T-helper 2 cell treated with Interferon-gamma antibody and Interleukin-4, amounts not matched to agents 5 μg/mL and 100 μg/mL, for 36 hours (primary cell): ENCODE data around the gene KRTAP1-5.
"Not testable (repeated sequence)": the region's sequence is repeated elsewhere in the genome, so short reads cannot be mapped to it uniquely, and the experiment has no call there.

ENCODE experiments used
- DNase-seq: peaks from one replicate; pipeline ENCODE4 v3.0.0; 2021; ENCODE audit warnings: low spot score
- H3K27ac Mint-ChIP-seq: one replicate; pipeline ENCODE4 v1.8.0; 2021; ENCODE audit warnings: mild to moderate bottlenecking, mixed read lengths
- H3K27me3 Mint-ChIP-seq: one replicate; pipeline ENCODE4 v1.8.0; 2021; ENCODE audit warnings: low read depth, mixed read lengths
- H3K36me3 Mint-ChIP-seq: one replicate; pipeline ENCODE4 v1.8.0; 2021; ENCODE audit warnings: low read depth, mixed read lengths
- H3K4me1 Mint-ChIP-seq: one replicate; pipeline ENCODE4 v1.8.0; 2021; ENCODE audit warnings: low read depth, mixed read lengths
- H3K4me3 Mint-ChIP-seq: one replicate; pipeline ENCODE4 v1.8.0; 2022; ENCODE audit warnings: mild to moderate bottlenecking, moderate library complexity, mixed read lengths
- H3K9me3 Mint-ChIP-seq: one replicate; pipeline ENCODE4 v1.8.0; 2021; ENCODE audit warnings: mixed read lengths

The KRTAP1-5 gene

DNA sequence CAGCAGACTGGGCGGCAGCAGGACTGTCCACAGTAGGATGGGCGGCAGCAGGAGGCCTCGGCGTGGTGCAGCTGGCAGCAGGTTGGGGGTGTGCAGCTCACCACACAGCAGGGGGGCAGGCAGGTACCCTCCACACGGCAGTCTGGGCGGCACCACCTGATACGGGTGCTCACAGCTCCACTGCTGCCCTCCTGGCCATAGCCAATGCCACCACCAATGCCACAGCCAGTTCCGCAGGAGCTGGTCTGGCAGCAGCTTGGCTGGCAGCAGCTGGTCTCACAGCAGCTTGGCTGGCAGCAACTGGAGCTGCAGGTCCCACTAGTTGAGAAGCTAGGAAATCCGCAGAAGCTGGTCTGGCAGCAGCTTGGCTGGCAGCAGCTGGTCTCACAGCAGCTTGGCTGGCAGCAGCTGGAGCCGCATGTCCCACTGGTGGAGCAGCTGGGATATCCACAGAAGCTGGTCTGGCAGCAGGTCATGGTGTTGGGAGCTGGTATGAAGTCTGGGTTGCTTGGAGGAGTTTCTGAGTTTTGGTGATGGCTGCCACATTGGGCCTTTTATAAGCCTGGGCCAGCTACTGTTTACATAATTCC, 7.4 kb upstream of the KRTAP1-5 start, which contains the start of gene KRTAP1-3:
TSS of gene KRTAP1-3 (minus strand) at position 529 of the 590 bp plus-strand sequence. CDS start at position 476, 53 bp downstream.
- H3K27ac Mint-ChIP-seq, DNase-seq, H3K36me3 Mint-ChIP-seq, H3K9me3 Mint-ChIP-seq, H3K4me1 Mint-ChIP-seq, H3K4me3 Mint-ChIP-seq, H3K27me3 Mint-ChIP-seq: not testable (repeated sequence)

DNA sequence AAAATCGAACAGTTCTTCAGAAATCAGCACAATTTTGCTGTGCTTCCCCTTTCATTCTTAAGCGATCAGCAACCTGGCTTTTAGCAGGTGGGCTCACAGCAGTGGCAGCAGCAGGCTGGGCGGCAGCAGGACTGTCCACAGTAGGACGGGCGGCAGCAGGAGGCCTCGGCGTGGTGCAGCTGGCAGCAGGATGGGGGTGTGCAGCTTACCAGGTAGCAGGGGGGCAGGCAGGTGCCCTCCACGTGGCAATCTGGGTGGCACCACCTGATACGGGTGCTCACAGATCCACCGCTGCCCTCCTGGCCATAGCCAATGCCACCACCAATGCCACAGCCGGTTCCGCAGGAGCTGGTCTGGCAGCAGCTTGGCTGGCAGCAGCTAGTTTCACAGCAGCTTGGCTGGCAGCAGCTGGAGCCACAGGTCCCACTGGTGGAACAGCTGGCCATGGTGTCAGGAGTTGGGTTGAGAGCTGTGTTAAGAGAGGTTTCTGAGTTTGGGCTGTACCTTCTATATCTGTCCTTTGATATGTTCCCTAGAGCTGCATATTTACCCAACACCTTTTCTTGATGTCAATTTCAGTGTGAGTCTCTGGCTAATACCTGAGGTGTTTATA, 2.7 kb upstream of the KRTAP1-5 start, which contains the start of gene KRTAP1-4:
TSS of gene KRTAP1-4 (minus strand) at position 563 of the 613 bp plus-strand sequence. CDS start at position 446, 117 bp downstream.
- DNase-seq, result no peak
- no peak within 1 kb of the TSS for H3K27ac Mint-ChIP-seq
- H3K27me3 Mint-ChIP-seq, result peaks cover 11% of the 10 kb centered on the region

DNA sequence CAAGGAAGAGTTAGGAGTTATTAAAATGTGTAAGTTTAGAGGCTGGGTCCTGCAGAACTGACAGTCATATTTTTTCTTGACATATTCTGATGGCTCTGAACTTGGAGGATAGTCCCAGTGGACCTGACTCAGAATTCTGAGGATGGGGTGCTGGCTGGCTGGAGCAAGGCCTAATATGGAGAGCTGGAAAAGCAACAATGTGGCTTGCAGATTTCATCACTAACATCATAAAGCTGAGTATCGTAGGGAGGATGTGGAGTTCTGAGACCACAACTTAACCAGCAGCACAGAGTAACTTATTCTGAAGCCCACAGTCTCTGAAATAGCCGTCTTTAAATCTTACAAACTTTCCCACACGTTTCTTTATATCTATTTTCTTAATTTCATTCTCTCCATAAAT, 2.3 kb downstream of the KRTAP1-5 start:
- H3K9me3 Mint-ChIP-seq, result no peaks in the 10 kb centered on the region
- H3K27me3 Mint-ChIP-seq, result peaks cover 21% of the 10 kb centered on the region
- no peak overlapping the region for H3K27ac Mint-ChIP-seq
- DNase-seq, result no peak
- no peaks in the 10 kb centered on the region for H3K36me3 Mint-ChIP-seq
- H3K4me3 Mint-ChIP-seq, result no peak overlapping the region
- H3K4me1 Mint-ChIP-seq, result no peaks in the 10 kb centered on the region

More for the DNA sequence above, 2.7 kb upstream of the KRTAP1-5 start, which contains the start of gene KRTAP1-4:
- Mint-ChIP-seq H3K36me3 (no peaks in the 10 kb centered on the region), H3K9me3 (no peaks in the 10 kb centered on the region), H3K4me3 (no peak within 1 kb of the TSS), H3K4me1 (no peaks in the 10 kb centered on the region)

DNA sequence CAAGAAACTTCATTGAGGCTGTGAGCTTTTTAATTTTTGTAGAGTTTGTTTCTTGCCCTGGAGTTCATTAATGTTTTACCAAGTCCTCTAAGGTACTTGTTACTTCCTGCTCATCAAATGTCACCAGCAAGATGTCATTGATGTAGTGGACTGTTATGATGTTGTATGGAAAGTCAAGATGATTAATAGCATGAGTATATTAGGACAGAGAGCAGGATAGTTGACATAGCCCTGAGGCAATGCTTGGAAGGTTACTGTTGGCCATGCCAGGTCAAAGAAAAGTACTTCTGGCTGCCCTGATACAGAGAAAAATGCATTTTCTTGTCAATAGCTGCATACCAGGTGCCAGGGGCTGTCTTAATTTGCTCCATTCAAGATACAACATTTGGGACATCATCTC, 6.7 kb downstream of the KRTAP1-5 start:
- Mint-ChIP-seq H3K4me3 (no peak overlapping the region), H3K36me3 (no peaks in the 10 kb centered on the region), H3K27ac (no peak overlapping the region), H3K4me1 (no peaks in the 10 kb centered on the region), H3K27me3 (peaks cover 15% of the 10 kb centered on the region), H3K9me3 (no peaks in the 10 kb centered on the region)
- DNase-seq, result no peak

DNA sequence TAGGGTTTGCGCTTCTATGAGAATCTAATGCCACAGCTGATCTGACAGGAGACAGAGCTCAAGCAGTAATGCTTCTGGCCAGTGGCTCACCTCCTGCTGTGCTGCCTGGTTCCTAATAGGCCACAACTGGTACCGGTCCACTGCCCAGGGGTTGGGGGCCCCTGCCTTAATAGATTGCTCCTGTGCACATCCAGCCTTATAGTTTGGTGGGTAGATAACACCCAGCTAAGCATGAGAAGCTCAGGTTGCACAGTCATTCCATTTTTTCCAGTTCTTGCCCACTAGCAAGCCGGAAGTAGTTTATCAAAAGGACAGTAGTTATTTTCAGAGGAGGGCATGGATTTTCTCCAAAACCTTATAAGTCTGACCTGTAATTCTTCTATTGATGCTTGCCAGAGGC, 7.6 kb downstream of the KRTAP1-5 start:
- DNase-seq, result no peak
- no peaks in the 10 kb centered on the region for H3K9me3 Mint-ChIP-seq
- H3K27me3 Mint-ChIP-seq, result peaks cover 13% of the 10 kb centered on the region
- no peak overlapping the region for H3K27ac Mint-ChIP-seq
- no peak overlapping the region for H3K4me3 Mint-ChIP-seq
- H3K36me3 Mint-ChIP-seq, result no peaks in the 10 kb centered on the region
- no peaks in the 10 kb centered on the region for H3K4me1 Mint-ChIP-seq

DNA sequence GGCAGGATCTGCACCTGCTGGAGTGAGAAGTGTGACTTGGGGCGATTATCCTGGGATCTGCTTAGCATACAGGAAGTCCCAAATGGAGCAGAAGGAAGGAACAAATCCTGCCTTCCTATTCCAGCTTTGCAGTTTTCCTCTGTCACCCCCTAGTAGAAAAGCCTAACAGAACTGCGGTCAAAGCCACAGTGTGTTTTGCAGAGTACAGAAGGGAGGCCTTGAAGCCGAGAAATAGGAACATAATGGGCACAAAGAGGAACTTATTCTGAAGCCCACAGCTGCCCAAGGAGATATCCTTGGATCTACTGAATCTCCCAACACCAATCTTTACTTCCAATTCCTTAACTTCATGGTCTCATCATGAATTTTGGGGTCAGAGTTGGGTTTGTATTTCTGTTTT, 8.5 kb downstream of the KRTAP1-5 start:
- Mint-ChIP-seq H3K36me3 (no peaks in the 10 kb centered on the region), H3K4me1 (no peaks in the 10 kb centered on the region), H3K9me3 (no peaks in the 10 kb centered on the region), H3K27me3 (peaks cover 9% of the 10 kb centered on the region), H3K4me3 (no peak overlapping the region), H3K27ac (no peak overlapping the region)
- DNase-seq, result no peak

DNA sequence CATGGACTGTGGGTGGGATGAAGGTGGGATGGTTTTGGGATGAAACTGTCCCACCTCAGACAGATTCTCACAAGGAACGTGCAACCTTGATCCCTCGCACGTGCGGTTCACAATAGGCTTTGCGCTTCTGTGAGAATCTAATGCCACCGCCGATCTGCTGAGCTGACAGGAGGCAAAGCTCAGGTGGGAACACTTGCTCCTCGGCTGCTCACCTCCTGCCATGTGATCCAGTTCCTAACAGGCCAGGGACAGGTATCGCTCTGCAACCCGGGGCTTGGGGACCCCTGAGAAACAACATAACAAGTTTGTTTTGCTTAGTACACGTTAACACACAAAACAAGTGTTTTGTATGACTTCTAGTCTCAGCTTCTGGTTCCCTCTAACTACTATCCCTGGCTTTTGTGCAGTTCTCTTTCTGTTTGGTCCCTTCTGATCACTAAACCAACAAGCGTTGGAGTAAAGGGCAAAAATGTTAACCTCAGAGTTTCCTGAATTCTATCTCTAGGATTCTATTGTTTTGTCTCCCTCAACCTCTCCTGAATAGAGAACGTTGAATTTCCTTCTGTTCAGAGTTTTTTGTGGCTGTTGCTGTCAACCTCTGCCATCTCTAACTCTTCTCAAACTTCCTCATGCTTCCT, 10.3 kb downstream of the KRTAP1-5 start:
- Mint-ChIP-seq H3K4me1 (no peaks in the 10 kb centered on the region), H3K27me3 (peaks cover 2% of the 10 kb centered on the region), H3K9me3 (no peaks in the 10 kb centered on the region), H3K4me3 (no peak overlapping the region), H3K36me3 (no peaks in the 10 kb centered on the region), H3K27ac (no peak overlapping the region)
- no peak for DNase-seq

DNA sequence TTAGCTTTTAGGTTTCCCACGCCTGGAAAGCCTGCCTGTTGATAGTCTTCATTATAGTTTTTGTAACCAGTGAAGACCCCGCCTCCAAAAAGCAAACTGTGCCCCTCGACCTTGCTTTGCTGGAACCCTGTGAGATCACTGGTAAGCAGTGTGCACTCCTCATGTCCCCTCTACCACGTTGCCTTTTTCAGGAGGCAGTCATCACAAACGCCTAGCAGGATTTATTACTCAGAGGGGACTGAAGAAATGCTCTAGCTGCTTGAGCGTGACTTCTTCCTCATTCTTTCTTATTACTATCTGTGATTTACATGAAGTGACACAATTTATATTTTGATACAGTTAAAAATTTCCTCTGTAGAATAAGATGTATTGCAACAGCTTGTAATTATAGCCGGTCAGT, 11.6 kb downstream of the KRTAP1-5 start:
- H3K9me3 Mint-ChIP-seq, result no peaks in the 10 kb centered on the region
- DNase-seq, result no peak
- no peak overlapping the region for H3K4me3 Mint-ChIP-seq

DNA sequence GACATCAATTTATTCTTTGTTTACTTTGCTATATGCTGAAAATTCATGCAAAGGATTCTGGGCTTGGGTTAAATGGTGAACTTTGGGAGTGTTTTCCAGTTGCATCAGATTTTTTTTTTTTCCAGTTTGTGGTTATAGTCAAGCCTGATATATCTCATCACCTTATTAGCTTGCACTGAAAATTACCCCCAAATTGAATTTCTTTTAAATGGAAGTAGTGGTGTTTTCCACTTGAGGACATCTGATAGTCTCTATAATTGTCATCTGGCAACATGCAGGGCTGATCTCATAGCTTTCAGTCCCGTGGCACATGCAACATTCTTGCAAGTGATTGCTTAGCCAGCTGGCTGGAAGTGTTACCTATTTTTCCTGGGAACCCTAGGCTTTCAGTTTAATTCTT, 13.4 kb downstream of the KRTAP1-5 start:
- Mint-ChIP-seq H3K27me3 (peaks cover 11% of the 10 kb centered on the region), H3K4me3 (no peak overlapping the region)
- DNase-seq, result no peak

More for the DNA sequence above, 11.6 kb downstream of the KRTAP1-5 start:
- Mint-ChIP-seq H3K4me1 (no peaks in the 10 kb centered on the region), H3K27ac (no peak overlapping the region), H3K36me3 (no peaks in the 10 kb centered on the region), H3K27me3 (peaks cover 6% of the 10 kb centered on the region)

DNA sequence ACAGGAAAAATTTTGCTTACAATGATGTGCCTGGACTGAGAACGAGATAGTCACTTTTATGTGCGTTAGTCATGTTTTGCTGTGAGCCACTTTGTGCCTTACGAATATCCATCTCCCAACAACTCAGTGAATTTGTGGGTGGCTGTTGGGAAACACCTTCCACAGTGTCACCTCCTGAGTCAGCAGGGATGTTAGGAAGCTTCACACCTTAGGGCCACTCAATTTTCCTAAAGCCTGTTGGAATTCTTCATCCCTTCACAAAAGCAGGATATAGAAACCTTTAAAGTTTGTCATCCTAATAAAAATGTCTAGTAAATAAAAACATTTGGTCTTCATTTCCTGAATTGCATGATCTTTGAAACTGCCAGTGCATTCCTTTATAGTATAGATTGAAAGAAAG, 13.8 kb downstream of the KRTAP1-5 start:
- peaks cover 11% of the 10 kb centered on the region for H3K27me3 Mint-ChIP-seq
- H3K27ac Mint-ChIP-seq, result no peak overlapping the region
- H3K9me3 Mint-ChIP-seq, result no peaks in the 10 kb centered on the region
- H3K4me1 Mint-ChIP-seq, result no peaks in the 10 kb centered on the region
- DNase-seq, result no peak
- no peak overlapping the region for H3K4me3 Mint-ChIP-seq
- H3K36me3 Mint-ChIP-seq, result no peaks in the 10 kb centered on the region

More for the DNA sequence above, 13.4 kb downstream of the KRTAP1-5 start:
- Mint-ChIP-seq H3K4me1 (no peaks in the 10 kb centered on the region), H3K27ac (no peak overlapping the region), H3K9me3 (no peaks in the 10 kb centered on the region), H3K36me3 (no peaks in the 10 kb centered on the region)

DNA sequence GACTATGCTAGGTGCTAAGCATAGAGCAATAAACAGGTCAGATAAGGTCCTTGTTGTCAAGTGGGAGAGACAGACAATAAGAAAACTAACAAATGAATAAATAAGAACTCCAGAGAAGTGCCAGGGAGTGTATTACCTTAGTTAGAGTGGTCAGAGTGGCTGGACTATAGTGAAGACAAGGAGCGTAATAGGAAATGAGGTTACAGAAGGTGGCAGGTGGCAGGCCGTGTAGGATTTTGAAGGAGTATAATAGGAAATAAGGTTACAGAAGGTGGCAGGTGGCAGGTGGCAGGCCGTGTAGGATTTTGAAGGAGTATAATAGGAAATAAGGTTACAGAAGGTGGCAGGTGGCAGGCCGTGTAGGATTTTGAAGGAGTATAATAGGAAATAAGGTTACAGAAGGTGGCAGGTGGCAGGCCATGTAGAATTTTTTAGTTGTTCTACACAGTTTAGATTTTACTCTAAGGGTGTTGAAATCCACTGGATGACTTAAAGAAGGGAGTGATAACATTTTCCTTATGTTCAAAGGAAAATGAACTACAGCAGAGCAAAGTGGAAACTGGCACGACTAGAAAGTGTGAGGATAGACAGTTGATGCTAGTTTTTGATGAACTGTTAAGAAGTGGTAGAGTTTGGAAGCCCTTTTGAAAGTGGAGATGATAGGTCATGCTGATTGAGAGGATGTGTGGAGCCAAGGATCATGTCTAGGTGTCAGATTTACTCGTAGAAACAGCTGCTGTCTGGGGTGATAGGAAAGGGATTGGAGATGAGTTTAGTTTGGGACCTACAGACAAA, 14.5 kb downstream of the KRTAP1-5 start:
- H3K4me3 Mint-ChIP-seq, result no peak overlapping the region
- no peak overlapping the region for H3K27ac Mint-ChIP-seq
- no peaks in the 10 kb centered on the region for H3K4me1 Mint-ChIP-seq
- peaks cover 11% of the 10 kb centered on the region for H3K27me3 Mint-ChIP-seq
- DNase-seq, result no peak
- H3K9me3 Mint-ChIP-seq, result no peaks in the 10 kb centered on the region
- no peaks in the 10 kb centered on the region for H3K36me3 Mint-ChIP-seq

DNA sequence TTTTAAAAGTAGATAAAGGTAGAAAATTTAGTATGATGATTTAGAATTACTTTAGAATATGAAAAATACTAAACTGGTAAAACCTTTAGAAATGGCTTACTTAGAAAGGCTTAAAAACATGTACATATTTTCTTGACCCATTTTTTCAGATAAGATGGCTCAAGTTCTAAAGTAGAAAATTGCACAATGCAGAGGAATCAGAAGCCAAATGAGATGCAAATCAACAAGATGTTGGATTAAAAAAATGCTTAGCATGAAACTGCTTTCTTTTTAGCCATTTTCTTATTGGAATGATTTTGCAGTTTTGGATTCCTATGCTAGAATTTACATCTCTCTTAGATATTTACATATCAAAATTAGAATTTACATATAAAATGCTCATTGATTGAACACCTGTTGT, 16.6 kb downstream of the KRTAP1-5 start:
- no peak overlapping the region for H3K4me3 Mint-ChIP-seq
- no peaks in the 10 kb centered on the region for H3K4me1 Mint-ChIP-seq
- no peaks in the 10 kb centered on the region for H3K36me3 Mint-ChIP-seq
- H3K9me3 Mint-ChIP-seq, result no peaks in the 10 kb centered on the region
- DNase-seq, result no peak
- peaks cover 11% of the 10 kb centered on the region for H3K27me3 Mint-ChIP-seq
- H3K27ac Mint-ChIP-seq, result no peak overlapping the region

DNA sequence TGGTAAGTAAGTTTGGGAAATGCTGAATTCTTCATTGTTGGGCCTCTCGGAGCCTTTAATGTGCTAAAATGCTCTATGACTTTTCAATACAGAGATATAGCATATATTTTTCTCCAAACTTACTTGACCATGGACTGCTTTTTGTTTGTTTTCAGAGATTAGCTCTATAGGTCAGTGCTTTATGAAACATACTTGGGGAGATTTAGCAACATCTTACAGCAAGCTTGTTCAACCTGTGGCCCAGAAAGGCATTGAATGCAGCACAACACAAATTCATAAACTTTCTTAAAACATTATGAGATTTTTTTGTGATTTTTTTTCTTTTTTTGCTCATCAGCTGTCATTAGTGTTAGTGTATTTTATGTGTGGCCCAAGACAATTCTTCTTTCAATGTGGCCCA, 17.1 kb downstream of the KRTAP1-5 start:
- no peak overlapping the region for H3K27ac Mint-ChIP-seq
- no peak overlapping the region for H3K4me3 Mint-ChIP-seq
- H3K36me3 Mint-ChIP-seq, result no peaks in the 10 kb centered on the region
- no peaks in the 10 kb centered on the region for H3K9me3 Mint-ChIP-seq
- H3K27me3 Mint-ChIP-seq, result peaks cover 11% of the 10 kb centered on the region
- DNase-seq, result no peak
- no peaks in the 10 kb centered on the region for H3K4me1 Mint-ChIP-seq

DNA sequence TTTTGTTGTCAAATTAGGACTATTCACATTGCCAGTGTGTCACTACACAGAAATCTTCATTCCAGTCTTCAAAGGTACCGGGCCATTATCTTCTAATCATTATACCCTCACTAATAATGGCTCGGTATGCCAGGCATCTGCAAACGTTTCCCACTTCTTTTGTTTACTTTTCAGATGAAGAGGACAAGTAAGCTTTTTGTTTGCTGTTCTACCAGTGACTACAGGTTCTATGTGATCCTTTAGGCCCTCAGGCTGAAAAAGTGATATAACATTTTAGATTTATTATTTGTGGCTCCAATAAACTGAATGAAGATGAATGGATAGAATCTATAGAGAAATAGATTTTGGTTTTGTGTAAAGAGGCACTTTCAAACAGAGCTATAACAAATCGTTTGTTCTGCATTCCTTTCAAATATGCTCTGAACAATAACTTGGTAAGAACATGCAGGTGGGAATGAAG, 17.7 kb downstream of the KRTAP1-5 start:
- Mint-ChIP-seq H3K4me3 (no peak overlapping the region), H3K36me3 (no peaks in the 10 kb centered on the region), H3K27ac (no peak overlapping the region), H3K27me3 (peaks cover 11% of the 10 kb centered on the region), H3K4me1 (no peaks in the 10 kb centered on the region), H3K9me3 (no peaks in the 10 kb centered on the region)
- DNase-seq, result no peak
